Lung (tissue), 12 donors: ENCODE data around the gene COL4A5. TPM values are rescaled to one million over a fixed set of nuclear protein-coding genes. Genes with fewer than 3 reads are reported as not detected.

Experiments used
- ATAC-seq: fragments of 200-7000 bp; cut with Tn5 transposase; one replicate; pipeline ENCODE4 v1.9.1; 2020; ENCODE audit warnings: moderate number of reproducible peaks; ENCODE audit not compliant: insufficient read depth, low FRiP score
- DNase-seq, 3 donors: peaks; one replicate each; pipeline ENCODE4 v3.0.0-alpha.2; 2013 to 2017
- H3K27ac ChIP-seq, 2 donors: one replicate each; pipeline ENCODE4 v1.5.1; 2013; ENCODE audit warnings: mild to moderate bottlenecking in 2 of 2, moderate library complexity in 2 of 2, control low read depth in 1 of 2, inconsistent platforms in 1 of 2, low read depth in 1 of 2, low read length in 1 of 2
- H3K27me3 ChIP-seq, 3 donors: one replicate each; pipeline ENCODE4 v1.5.1; 2013; ENCODE audit warnings: low read length in 2 of 3; ENCODE audit not compliant: control insufficient read depth in 3 of 3, insufficient read depth in 3 of 3
- H3K36me3 ChIP-seq, 4 donors: one replicate each; pipeline ENCODE4 v1.5.1; 2013; ENCODE audit warnings: low read length in 4 of 4, mild to moderate bottlenecking in 1 of 4, moderate library complexity in 1 of 4; ENCODE audit not compliant: control insufficient read depth in 4 of 4, insufficient read depth in 4 of 4
- H3K4me1 ChIP-seq, 5 donors: one replicate each; pipeline ENCODE4 v1.5.1; 2013; ENCODE audit warnings: low read length in 5 of 5, mild to moderate bottlenecking in 2 of 5, moderate library complexity in 1 of 5; ENCODE audit not compliant: control insufficient read depth in 5 of 5, insufficient read depth in 5 of 5
- H3K4me3 ChIP-seq: one replicate; pipeline ENCODE4 v1.5.1; 2013; ENCODE audit warnings: mild to moderate bottlenecking, control low read depth, moderate library complexity
- H3K9ac ChIP-seq, 2 donors: one replicate each; pipeline ENCODE4 v1.5.1; 2013; ENCODE audit warnings: low read length in 2 of 2, control low read depth in 1 of 2; ENCODE audit not compliant: insufficient read depth in 1 of 2
- H3K9me3 ChIP-seq, 4 donors: one replicate each; pipeline ENCODE4 v1.5.1; 2013; ENCODE audit warnings: low read length in 3 of 4, mild to moderate bottlenecking in 1 of 4, moderate library complexity in 1 of 4; ENCODE audit not compliant: control insufficient read depth in 4 of 4, insufficient read depth in 3 of 4
- WGBS, 2 donors: extraction: QIAGEN DNeasy Blood & Tissue Kit; methylation state at CpG; one replicate each; pipeline ENCODE4 v1.1.7; 2013; 5-methylcytosine and 5-hydroxymethylcytosine counted together
- polyA plus RNA-seq, 2 donors: library from polyadenylated mRNA; stranded (reverse); fragments of 200-250 nt; gene quantifications; one replicate each; pipeline ENCODE4 v1.2.1, GENCODE V29; 2013
- total RNA-seq, 2 donors: library from RNA; depleted of rRNA in 1 of 2; stranded (reverse); fragments of >200 nt in 1 of 2; gene quantifications; one replicate each; pipeline ENCODE4 v1.2.1, GENCODE V29; 2014 to 2021
- TF ChIP-seq, protein P1 (sequence below): IDR thresholded peaks from 2 replicates; pipeline ENCODE4 v1.5.1; 2012; ENCODE audit warnings: mild to moderate bottlenecking; ENCODE audit errors: control extremely low read depth, extremely low read depth
- donor health status: control.
- donor health status: control.
- donor health status: Bipolar disorder and iron deficiency.
- donor health status: healthy.
- donor health status: DM: yes; HTN: yes; CAD: no.

Gene COL4A5
- total and polyA plus RNA-seq, 4 donors, result 4.3 to 253 (median 16.4) TPM

- Histone ChIP-seq H3K9me3 (no peaks in the 10 kb centered on the region), H3K9ac (no peak overlapping the region), H3K4me1 (no peaks in the 10 kb centered on the region), H3K27ac (no peak overlapping the region), H3K36me3 (no peaks in the 10 kb centered on the region), H3K4me3 (no peak overlapping the region), H3K27me3 (peaks cover 0 to 37% (median 12%) of the 10 kb centered on the region in 3 donors)
- TF ChIP-seq, protein P1, sequence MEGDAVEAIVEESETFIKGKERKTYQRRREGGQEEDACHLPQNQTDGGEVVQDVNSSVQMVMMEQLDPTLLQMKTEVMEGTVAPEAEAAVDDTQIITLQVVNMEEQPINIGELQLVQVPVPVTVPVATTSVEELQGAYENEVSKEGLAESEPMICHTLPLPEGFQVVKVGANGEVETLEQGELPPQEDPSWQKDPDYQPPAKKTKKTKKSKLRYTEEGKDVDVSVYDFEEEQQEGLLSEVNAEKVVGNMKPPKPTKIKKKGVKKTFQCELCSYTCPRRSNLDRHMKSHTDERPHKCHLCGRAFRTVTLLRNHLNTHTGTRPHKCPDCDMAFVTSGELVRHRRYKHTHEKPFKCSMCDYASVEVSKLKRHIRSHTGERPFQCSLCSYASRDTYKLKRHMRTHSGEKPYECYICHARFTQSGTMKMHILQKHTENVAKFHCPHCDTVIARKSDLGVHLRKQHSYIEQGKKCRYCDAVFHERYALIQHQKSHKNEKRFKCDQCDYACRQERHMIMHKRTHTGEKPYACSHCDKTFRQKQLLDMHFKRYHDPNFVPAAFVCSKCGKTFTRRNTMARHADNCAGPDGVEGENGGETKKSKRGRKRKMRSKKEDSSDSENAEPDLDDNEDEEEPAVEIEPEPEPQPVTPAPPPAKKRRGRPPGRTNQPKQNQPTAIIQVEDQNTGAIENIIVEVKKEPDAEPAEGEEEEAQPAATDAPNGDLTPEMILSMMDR, result no peak
- DNase-seq, result no peak
- no peak for ATAC-seq
- WGBS, 2 donors, result 21 to 38% methylated on average over 1 of the region's 1 CpG
Measured at GRCh38 chrX:108702530-108702929, 262.9 kb downstream of the COL4A5 start.

GRCh38 chrX:108704839-108705238, 265.2 kb downstream of the COL4A5 start:
- TF ChIP-seq, protein P1, result no peak
- ATAC-seq (no peak), DNase-seq (no peak)
- Histone ChIP-seq H3K4me3 (no peak overlapping the region), H3K9me3 (no peaks in the 10 kb centered on the region), H3K27ac (no peak overlapping the region), H3K9ac (no peak overlapping the region), H3K4me1 (no peaks in the 10 kb centered on the region), H3K27me3 (peaks cover 0 to 37% (median 12%) of the 10 kb centered on the region in 3 donors), H3K36me3 (no peaks in the 10 kb centered on the region)
- 60 to 82% methylated on average over 2 of the region's 2 CpGs for WGBS, 2 donors

DNA sequence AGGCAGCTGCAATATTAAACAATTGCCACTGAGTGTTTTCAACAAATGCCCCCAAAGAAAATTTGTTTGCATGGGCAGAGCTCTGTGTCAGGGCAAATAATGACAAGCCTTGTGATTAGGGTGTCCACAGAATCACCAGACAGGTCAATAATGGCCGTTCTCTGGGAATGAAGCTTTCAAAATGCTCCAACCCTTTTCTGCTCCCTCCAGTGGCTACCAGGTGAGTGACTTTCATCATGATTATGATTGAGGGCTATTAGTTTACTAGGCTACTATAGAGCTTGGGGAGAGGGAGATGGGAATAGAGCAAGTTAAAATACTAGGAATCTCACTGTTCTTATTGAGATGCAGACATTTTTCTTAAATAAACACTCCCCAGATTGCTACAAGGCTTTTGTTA, 273.2 kb downstream of the COL4A5 start:
- TF ChIP-seq, protein P1, result no peak
- Histone ChIP-seq H3K27ac (no peak overlapping the region), H3K27me3 (peaks cover 0 to 9% (median 0%) of the 10 kb centered on the region in 3 donors), H3K9me3 (peaks cover 0 to 2% (median 1%) of the 10 kb centered on the region in 4 donors), H3K4me1 (no peaks in the 10 kb centered on the region), H3K36me3 (no peaks in the 10 kb centered on the region), H3K9ac (no peak overlapping the region), H3K4me3 (no peak overlapping the region)
- ATAC-seq (no peak), DNase-seq (no peak)
- 65 to 100% methylated on average over 1 of the region's 1 CpG for WGBS, 2 donors

- Histone ChIP-seq H3K4me3 (no peak overlapping the region), H3K9me3 (no peaks in the 10 kb centered on the region), H3K4me1 (no peaks in the 10 kb centered on the region), H3K27me3 (peaks cover 0 to 39% (median 11%) of the 10 kb centered on the region in 3 donors), H3K27ac (no peak overlapping the region), H3K9ac (no peak overlapping the region), H3K36me3 (no peaks in the 10 kb centered on the region)
- DNase-seq (no peak), ATAC-seq (no peak)
- WGBS, 2 donors, result 59 to 84% methylated on average over 2 of the region's 2 CpGs
- TF ChIP-seq, protein P1, result no peak
Measured at GRCh38 chrX:108722561-108722960, 282.9 kb downstream of the COL4A5 start.
